PC-3 (cell line): Measurements from ENCODE around the gene TRPV2. TPM values are rescaled to one million over a fixed set of nuclear protein-coding genes. Genes with fewer than 3 reads are reported as not detected.

Source experiments
- ATAC-seq: fragments of 200-7000 bp; cut with Tn5 transposase; 2 replicates; pipeline ENCODE4 v1.9.1; 2020; ENCODE audit warnings: mild to moderate bottlenecking, moderate library complexity
- BruUV-seq: library from RNA; stranded (reverse); fragments of 400-500 nt; replicated peaks from 2 replicates; lab custom pipeline; 2021; lab: Mats Ljungman, UMichigan
- CTCF ChIA-PET: fragments of 300-600 bp; sonication (Branson Sonifier 250); formaldehyde crosslinking; loops from one replicate; lab custom pipeline; 2022; ENCODE audit warnings: antibody characterized with exemption; lab: Charles Lee
- POLR2A ChIA-PET: fragments of 300-600 bp; sonication (Branson Sonifier 250); formaldehyde crosslinking; loops from one replicate; lab custom pipeline; 2022; ENCODE audit warnings: antibody characterized with exemption; ENCODE audit not compliant: unreplicated experiment; lab: Charles Lee
- DNase-seq: peaks from one replicate; pipeline ENCODE4 v3.0.0-alpha.2; 2015
- H2AFZ ChIP-seq: fragments of 300-600 bp; sonication (generic); 2 replicates; pipeline ENCODE4 v1.6.0; 2016; ENCODE audit warnings: antibody characterized with exemption, low read length
- H3F3A ChIP-seq: fragments of 300-600 bp; sonication (generic); one replicate; pipeline ENCODE4 v1.6.0; 2017; ENCODE audit warnings: antibody characterized with exemption, low read length, control low read depth, mild to moderate bottlenecking; ENCODE audit not compliant: unreplicated experiment
- H3K27ac ChIP-seq: fragments of 300-600 bp; sonication (generic); 2 replicates; pipeline ENCODE4 v1.5.1; 2016; ENCODE audit warnings: mild to moderate bottlenecking, low read length
- H3K27me3 ChIP-seq: fragments of 300-600 bp; sonication (generic); 2 replicates; pipeline ENCODE4 v1.6.1; 2016; ENCODE audit warnings: low read length, mixed read lengths
- H3K36me3 ChIP-seq: fragments of 300-600 bp; sonication (generic); 2 replicates; pipeline ENCODE4 v1.6.1; 2016; ENCODE audit warnings: low read depth, mixed run types, low read length, mixed read lengths
- H3K4me1 ChIP-seq: fragments of 300-600 bp; sonication (generic); 2 replicates; pipeline ENCODE4 v1.5.1; 2016; ENCODE audit warnings: low read length; ENCODE audit not compliant: insufficient read depth
- H3K4me2 ChIP-seq: fragments of 300-600 bp; sonication (generic); 2 replicates; pipeline ENCODE4 v1.6.0; 2016; ENCODE audit warnings: low read length
- H3K4me3 ChIP-seq: fragments of 300-600 bp; sonication (generic); 2 replicates; pipeline ENCODE4 v1.5.1; 2016; ENCODE audit warnings: mild to moderate bottlenecking, low read length, mixed read lengths
- H3K79me2 ChIP-seq: fragments of 300-600 bp; sonication (generic); 2 replicates; pipeline ENCODE4 v1.6.1; 2017; ENCODE audit warnings: low read length, mixed read lengths
- H3K9ac ChIP-seq: fragments of 300-600 bp; sonication (generic); 2 replicates; pipeline ENCODE4 v1.6.0; 2016; ENCODE audit warnings: mild to moderate bottlenecking, low read length
- H3K9me2 ChIP-seq: fragments of 300-600 bp; sonication (generic); replicated peaks from 2 replicates; pipeline ENCODE4 v1.6.1; 2016; ENCODE audit warnings: mixed run types, low read length, mixed read lengths
- H3K9me3 ChIP-seq: fragments of 300-600 bp; sonication (generic); 2 replicates; pipeline ENCODE4 v1.6.1; 2016; ENCODE audit warnings: low read length, mixed read lengths
- H4K20me1 ChIP-seq: fragments of 300-600 bp; sonication (generic); 2 replicates; pipeline ENCODE4 v1.6.1; 2016; ENCODE audit warnings: low read length, mixed read lengths
- EZH2 ChIP-seq: fragments of 300-600 bp; sonication (generic); IDR thresholded peaks from one replicate; pipeline ENCODE4 v1.6.1; 2017; ENCODE audit warnings: antibody characterized with exemption, mild to moderate bottlenecking, low read length; ENCODE audit not compliant: unreplicated experiment
- EZH2phosphoT487 ChIP-seq: fragments of 300-600 bp; sonication (generic); IDR thresholded peaks from 2 replicates; pipeline ENCODE4 v1.6.1; 2018; ENCODE audit warnings: mild to moderate bottlenecking, antibody characterized with exemption, low read length, borderline replicate concordance
- intact Hi-C: fragments of 100-400 bp; cut with micrococcal nuclease; formaldehyde crosslinking; loops from 2 replicates; pipeline ENCODE4 v1.9.0; 2023
- total RNA-seq: library from RNA; depleted of rRNA; stranded (reverse); fragments of >200 nt; gene quantifications from 2 replicates; pipeline ENCODE4 v1.2.3, GENCODE V29; 2014
- TF ChIP-seq, protein P1 (sequence below): fragments of 300-600 bp; sonication (generic); conservative IDR thresholded peaks from 2 replicates; pipeline ENCODE4 v1.5.1; 2017; ENCODE audit warnings: antibody characterized with exemption, low read depth, mild to moderate bottlenecking, low read length

Gene TRPV2
- total RNA-seq, 1 experiment from 2014 or later: 1.9 TPM

GRCh38 chr17:16435925-16436886, 20.8 kb downstream of the TRPV2 start:
- ChIA-PET POLR2A (no interaction called here), CTCF (no interaction called here)
- peaks cover 24% of the 10 kb centered on the region for H3K79me2 ChIP-seq
- H2AFZ ChIP-seq: no peak overlapping the region
- intact Hi-C loops: no loop called here
- peaks cover 18% of the 10 kb centered on the region for H4K20me1 ChIP-seq
- DNase-seq (no peak), ATAC-seq (no peak)
- no peaks in the 10 kb centered on the region for H3K9me3 ChIP-seq
- peaks cover 16% of the 10 kb centered on the region for H3F3A ChIP-seq
- H3K27me3 ChIP-seq: no peaks in the 10 kb centered on the region
- peaks cover 19% of the 10 kb centered on the region for H3K4me1 ChIP-seq
- no peak overlapping the region for H3K4me2 ChIP-seq
- BruUV-seq: no TSS peak
- H3K4me3 ChIP-seq: no peak overlapping the region
- H3K36me3 ChIP-seq: peaks cover 23% of the 10 kb centered on the region
- no peak overlapping the region for H3K9ac ChIP-seq
- TF ChIP-seq EZH2 (no peak), EZH2phosphoT487 (no peak)
- TF ChIP-seq, protein P1, sequence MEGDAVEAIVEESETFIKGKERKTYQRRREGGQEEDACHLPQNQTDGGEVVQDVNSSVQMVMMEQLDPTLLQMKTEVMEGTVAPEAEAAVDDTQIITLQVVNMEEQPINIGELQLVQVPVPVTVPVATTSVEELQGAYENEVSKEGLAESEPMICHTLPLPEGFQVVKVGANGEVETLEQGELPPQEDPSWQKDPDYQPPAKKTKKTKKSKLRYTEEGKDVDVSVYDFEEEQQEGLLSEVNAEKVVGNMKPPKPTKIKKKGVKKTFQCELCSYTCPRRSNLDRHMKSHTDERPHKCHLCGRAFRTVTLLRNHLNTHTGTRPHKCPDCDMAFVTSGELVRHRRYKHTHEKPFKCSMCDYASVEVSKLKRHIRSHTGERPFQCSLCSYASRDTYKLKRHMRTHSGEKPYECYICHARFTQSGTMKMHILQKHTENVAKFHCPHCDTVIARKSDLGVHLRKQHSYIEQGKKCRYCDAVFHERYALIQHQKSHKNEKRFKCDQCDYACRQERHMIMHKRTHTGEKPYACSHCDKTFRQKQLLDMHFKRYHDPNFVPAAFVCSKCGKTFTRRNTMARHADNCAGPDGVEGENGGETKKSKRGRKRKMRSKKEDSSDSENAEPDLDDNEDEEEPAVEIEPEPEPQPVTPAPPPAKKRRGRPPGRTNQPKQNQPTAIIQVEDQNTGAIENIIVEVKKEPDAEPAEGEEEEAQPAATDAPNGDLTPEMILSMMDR: no peak
- no peaks in the 10 kb centered on the region for H3K9me2 ChIP-seq
- H3K27ac ChIP-seq: no peak overlapping the region

DNA sequence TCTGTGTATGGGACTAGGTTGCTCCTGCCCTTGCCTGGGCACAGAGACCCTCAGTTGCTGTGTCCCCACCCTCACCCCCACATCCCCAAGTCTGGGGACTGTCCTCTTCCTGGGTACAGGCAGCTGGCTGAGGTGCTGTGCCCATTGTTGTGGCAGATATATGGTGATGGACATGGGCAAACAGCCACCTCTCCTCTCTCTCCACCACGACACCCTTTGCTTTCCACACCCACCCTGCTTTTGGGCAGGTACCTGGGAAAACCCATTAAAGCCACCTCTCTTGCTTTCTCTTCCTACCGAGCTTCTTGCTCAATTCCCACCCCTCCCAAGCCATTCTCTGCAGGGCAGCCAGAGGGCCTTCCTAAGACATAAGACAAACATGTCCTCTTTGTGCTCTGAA, 21.7 kb downstream of the TRPV2 start:
- H3K4me2 ChIP-seq: no peak overlapping the region
- POLR2A ChIA-PET: no interaction called here
- intact Hi-C loops: no loop called here

More for the DNA sequence above, 21.7 kb downstream of the TRPV2 start:
- H3K4me3 ChIP-seq: no peak overlapping the region
- H3K9me3 ChIP-seq: no peaks in the 10 kb centered on the region
- ATAC-seq (no peak), DNase-seq (no peak)
- peaks cover 27% of the 10 kb centered on the region for H4K20me1 ChIP-seq
- peaks cover 28% of the 10 kb centered on the region for H3K4me1 ChIP-seq
- TF ChIP-seq EZH2: no peak
- TF ChIP-seq, protein P1: no peak
- no peak for TF ChIP-seq EZH2phosphoT487
- no TSS peak for BruUV-seq
- peaks cover 24% of the 10 kb centered on the region for H3F3A ChIP-seq
- H3K27me3 ChIP-seq: no peaks in the 10 kb centered on the region
- no peak overlapping the region for H2AFZ ChIP-seq
- no peaks in the 10 kb centered on the region for H3K9me2 ChIP-seq
- peaks cover 33% of the 10 kb centered on the region for H3K79me2 ChIP-seq
- CTCF ChIA-PET: no interaction called here
- peaks cover 31% of the 10 kb centered on the region for H3K36me3 ChIP-seq
- H3K27ac ChIP-seq: no peak overlapping the region
- no peak overlapping the region for H3K9ac ChIP-seq
